COLO668 (cell line): Measurements from ENCODE around the gene OAS2.

ENCODE experiments used
- DNase-seq: peaks from one replicate; lab custom pipeline; 2025; ENCODE audit not compliant: unreplicated experiment; lab: John Stamatoyannopoulos, UW

The OAS2 gene

GRCh38 chr12:112978163-112979040 lies at the start of gene OAS2:
TSS of gene OAS2 (plus strand) at chr12:112978519. CDS start at chr12:112978609, 90 bp downstream.
- no peak for DNase-seq

GRCh38 chr12:112928978-112929377 lies 49.3 kb upstream of the OAS2 start:
- no peak for DNase-seq

DNA sequence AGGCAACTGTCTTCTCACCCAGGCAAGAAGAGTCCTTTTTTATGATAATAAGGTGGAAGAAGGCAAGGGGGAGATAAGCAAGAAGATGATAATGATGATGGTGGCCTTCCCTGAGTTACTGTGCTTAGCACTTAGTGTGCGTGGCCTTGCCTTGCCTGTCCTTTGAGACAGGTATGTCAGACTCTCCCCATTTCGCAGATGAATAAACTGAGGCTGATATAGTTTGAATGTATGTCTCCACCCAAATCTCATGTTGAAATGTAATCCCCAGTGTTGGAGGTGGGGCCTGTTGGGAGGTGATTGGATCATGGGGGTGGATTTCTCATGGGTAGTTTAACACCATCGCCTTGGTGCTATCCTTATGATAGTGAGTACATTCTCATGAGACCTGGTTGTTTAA lies 48.6 kb upstream of the OAS2 start:
- DNase-seq, result no peak

DNA sequence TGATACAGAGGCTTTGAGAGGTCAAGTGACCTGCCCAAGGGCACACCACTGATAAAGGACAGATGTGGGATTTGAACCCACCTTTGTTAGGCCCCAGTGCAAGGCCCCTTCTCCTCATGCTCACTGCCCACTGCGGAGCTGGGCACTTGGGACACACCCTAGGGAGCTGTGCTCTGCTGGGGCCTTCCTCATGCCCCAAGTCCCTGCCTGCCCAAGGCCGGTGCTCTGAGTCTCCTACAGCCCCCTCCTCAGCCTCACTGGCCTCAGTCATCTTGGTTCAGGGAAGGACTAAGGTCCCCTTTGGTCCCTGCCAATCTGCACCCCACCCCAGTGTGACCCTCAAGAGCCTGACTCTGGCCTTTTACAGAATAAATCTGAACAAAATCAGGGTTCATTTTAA lies 48.0 kb upstream of the OAS2 start:
- no peak for DNase-seq

DNA sequence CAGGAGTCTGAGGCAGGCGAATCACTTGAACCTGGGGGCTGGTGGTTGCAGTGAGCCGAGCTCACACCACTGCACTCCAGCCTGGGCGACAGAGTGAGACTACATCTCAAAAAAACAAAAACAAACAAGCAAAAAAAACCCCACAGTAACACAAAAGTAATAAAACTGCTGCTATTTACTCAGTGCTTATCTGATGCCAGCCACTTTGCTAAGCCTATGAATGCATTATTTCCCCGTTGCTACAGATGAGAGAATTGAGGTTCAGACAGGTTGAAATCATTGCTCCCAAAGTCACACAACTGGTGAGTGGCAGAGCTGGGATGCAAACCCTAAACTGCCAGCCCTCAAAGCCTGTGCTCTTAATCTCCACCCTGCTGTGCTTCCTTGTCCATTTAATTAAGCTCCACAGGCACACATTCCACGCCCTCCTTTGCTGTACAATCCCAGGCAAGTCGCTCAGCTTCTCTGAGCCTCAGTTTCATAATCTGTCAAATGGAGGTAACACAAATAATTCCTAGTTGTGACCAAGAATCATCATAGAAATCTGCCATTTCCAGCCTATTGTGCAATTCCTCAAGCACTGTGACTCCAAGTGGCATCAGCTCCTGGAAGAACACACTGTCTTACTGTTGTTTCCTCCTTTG lies 45.7 kb upstream of the OAS2 start:
- no peak for DNase-seq

DNA sequence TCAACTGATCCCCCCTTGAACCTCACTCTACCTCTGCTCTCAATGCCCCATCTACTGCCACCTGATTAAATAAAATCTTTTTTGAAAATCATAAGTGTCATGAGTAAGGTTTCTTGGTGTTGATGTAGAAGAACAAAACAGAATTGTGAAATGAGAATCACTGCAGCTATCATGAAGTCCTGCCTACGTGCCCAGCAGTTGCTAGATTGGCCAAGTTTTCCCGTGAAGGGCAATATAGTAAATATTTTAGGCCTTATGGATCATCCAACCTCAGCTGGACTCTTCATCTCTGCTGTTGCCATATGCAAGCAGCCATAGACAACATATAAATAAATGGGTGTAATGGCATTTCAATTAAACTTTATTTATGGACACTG lies 45.2 kb upstream of the OAS2 start:
- DNase-seq, result no peak

DNA sequence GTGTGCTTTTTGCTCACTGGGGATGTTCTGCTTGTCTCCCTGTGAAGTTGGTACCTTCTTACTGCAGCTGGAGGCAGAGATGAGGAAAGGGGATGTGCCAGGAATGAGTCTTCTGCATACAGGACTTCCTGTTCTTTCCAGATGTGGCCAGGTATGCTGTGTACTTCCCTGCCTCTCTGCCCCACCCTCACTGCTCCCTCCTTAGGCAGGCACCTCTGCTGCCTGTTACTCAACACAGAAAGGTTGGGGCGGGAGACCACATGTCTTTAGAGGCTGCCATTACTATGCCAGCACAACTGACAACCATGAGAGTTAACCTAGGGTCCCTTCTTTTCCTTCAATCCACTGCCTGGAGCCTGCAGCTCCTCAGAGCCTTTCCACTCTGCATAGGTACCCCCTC lies 42.1 kb upstream of the OAS2 start:
- DNase-seq, result no peak

- no peak for DNase-seq
Observed at GRCh38 chr12:112936927-112937326, 41.4 kb upstream of the OAS2 start.

DNA sequence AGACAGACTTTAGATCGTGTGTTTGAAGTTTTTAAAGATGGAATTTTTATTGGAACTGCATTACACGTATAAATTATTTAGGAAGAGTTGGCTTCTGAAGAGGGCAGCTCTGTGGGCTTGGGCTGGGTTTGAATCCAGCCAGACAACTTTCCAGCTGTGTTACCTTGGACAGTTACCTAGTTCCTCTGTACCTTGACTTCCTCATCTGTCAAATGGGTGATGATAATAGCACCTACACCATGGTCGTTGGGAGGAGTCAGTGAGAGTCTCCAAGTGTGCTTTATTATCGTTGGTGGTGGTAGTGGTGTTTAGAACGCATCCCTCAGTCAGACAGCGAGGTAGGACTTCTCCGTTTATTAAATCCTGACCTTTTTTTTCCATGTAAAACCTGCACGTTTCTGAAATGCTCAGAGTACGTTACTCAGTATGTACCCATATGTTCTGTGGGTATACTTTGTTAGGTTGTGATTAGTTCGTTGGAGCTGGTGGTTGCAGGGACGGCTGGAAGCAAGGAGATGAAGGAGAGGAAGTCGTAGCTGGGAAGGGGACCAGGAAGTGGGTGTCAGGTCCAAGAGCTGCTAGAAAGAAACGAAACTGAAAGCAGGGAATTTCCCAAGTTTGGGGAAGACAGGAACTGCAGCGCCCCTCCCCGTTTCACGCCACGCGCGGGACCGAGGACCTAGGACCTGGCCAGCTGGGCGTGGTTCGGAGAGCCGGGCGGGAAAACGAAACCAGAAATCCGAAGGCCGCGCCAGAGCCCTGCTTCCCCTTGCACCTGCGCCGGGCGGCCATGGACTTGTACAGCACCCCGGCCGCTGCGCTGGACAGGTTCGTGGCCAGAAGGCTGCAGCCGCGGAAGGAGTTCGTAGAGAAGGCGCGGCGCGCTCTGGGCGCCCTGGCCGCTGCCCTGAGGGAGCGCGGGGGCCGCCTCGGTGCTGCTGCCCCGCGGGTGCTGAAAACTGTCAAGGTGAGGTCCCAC lies 40.3 kb upstream of the OAS2 start, which contains the start of gene OAS3:
TSS of gene OAS3 (plus strand) at position 734 of the 979 bp plus-strand sequence. CDS start at position 791, 57 bp downstream.
- DNase-seq, result peak; percentile 86

- no peak for DNase-seq
Observed at GRCh38 chr12:112938751-112939150, 39.6 kb upstream of the OAS2 start.

- no peak for DNase-seq
Observed at GRCh38 chr12:112939761-112940381, 38.4 kb upstream of the OAS2 start.

GRCh38 chr12:112941528-112942335 lies 36.6 kb upstream of the OAS2 start:
- DNase-seq, result no peak

DNA sequence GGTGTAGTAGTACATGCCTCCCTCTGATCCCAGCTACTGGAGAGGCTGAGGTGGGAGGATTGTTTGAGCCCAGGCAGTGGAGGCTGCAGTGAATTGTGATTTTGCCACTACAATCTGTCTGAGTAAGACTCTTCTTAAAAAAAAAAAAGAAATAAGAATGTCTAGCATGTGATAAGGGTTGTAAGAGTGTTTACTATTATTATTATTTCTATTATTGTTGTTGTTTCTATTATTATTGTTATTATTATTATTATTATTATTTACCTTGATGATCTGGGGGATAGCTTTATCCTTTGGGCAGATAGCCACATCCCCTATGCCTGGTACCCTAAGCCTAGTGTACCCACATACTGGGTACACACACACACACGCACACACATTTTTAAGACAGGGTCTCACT lies 35.7 kb upstream of the OAS2 start:
- no peak for DNase-seq

- no peak for DNase-seq
Observed at GRCh38 chr12:112944024-112944690, 34.2 kb upstream of the OAS2 start.

DNA sequence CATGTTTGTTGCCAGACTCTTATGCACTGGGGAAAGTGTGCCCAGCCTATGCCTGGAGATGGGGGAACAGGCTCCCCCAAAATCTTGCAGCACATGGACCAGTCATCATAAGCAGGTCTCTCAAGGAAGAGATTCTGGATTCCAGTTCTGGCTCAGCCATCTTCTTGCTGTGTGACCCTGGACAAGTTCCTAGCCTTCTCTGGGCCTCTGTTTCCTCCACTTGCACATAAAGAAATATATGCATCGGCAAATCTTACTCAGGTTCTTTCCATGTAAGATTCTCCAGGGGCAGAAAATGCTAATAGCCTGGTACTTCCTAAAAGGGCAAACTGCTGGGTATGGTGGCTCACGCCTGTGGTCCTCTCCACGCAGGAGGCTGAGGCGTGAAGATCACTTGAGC lies 32.8 kb upstream of the OAS2 start:
- no peak for DNase-seq

GRCh38 chr12:112946236-112947000 lies 31.9 kb upstream of the OAS2 start:
- DNase-seq, result no peak

DNA sequence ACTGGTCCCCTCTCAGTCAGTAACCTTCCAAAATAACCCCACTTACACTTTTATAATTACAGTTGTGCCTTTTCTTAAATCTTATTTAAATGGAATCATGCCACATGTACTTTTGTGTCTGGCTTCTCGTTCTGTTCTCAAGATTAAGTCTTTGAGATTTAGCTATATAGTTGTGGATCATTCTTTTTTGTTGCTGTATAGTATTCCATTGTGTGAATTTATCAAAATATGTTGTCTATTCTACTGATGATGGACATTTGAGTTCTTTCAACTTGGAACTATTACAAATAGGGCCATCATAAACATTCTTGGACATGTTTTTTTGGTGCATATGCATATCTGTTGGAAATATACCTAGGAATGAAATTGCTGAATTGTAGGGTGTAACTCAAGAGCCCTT lies 31.0 kb upstream of the OAS2 start:
- no peak for DNase-seq

GRCh38 chr12:112947761-112948160 lies 30.6 kb upstream of the OAS2 start:
- no peak for DNase-seq

DNA sequence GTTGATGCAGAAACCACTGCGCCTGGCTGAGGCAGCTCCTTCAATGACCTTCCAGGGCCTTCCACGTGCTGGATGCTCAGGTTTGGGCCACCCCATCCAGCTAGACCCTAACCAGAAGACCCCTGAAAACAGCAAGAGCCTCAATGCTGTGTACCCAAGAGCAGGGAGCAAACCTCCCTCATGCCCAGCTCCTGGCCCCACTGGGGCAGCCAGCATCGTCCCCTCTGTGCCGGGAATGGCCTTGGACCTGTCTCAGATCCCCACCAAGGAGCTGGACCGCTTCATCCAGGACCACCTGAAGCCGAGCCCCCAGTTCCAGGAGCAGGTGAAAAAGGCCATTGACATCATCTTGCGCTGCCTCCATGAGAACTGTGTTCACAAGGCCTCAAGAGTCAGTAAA lies 29.5 kb upstream of the OAS2 start:
- no peak for DNase-seq
